DND-41 (cell line): ENCODE data around the gene BCCIP.

Experiments used
- EZH2 ChIP-seq: IDR thresholded peaks from 3 replicates; pipeline ENCODE4 v1.6.1; 2012; ENCODE audit warnings: borderline replicate concordance, low read depth, mild to moderate bottlenecking, moderate library complexity, low read length, inconsistent platforms; ENCODE audit not compliant: severe bottlenecking
- TF ChIP-seq, protein P1 (sequence below): IDR thresholded peaks from 2 replicates; pipeline ENCODE4 v1.5.1; 2012; ENCODE audit warnings: borderline replicate concordance, low read length, moderate library complexity, mild to moderate bottlenecking; ENCODE audit not compliant: poor library complexity, severe bottlenecking; ENCODE audit errors: extremely low read depth

DNA sequence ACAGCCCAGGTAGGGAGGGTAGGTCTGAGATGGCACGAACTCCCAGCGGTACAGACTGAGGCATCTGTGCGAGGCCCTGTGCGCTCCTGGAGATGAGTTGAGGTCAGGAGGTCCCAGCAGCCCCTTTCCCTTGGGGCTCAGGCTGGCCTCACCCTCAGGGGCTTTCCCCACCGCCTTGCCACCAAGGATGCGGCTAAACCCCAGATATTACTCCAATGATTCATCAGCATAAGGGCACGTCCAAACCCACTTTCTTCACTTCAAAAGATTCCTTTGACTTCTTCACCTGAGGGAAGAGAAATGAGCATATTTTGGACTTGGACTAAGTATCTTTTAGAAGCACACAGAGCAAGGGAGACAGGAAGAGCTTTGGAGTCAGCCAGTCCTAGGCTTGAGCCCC lies 20.6 kb upstream of the BCCIP start:
- TF ChIP-seq, protein P1, sequence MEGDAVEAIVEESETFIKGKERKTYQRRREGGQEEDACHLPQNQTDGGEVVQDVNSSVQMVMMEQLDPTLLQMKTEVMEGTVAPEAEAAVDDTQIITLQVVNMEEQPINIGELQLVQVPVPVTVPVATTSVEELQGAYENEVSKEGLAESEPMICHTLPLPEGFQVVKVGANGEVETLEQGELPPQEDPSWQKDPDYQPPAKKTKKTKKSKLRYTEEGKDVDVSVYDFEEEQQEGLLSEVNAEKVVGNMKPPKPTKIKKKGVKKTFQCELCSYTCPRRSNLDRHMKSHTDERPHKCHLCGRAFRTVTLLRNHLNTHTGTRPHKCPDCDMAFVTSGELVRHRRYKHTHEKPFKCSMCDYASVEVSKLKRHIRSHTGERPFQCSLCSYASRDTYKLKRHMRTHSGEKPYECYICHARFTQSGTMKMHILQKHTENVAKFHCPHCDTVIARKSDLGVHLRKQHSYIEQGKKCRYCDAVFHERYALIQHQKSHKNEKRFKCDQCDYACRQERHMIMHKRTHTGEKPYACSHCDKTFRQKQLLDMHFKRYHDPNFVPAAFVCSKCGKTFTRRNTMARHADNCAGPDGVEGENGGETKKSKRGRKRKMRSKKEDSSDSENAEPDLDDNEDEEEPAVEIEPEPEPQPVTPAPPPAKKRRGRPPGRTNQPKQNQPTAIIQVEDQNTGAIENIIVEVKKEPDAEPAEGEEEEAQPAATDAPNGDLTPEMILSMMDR: no peak
- no peak for TF ChIP-seq EZH2
